Measurements from ENCODE around the gene PRC1.
"Not testable (repeated sequence)": the region's sequence is repeated elsewhere in the genome, so short reads cannot be mapped to it uniquely, and the experiment has no call there.

The PRC1 gene

DNA sequence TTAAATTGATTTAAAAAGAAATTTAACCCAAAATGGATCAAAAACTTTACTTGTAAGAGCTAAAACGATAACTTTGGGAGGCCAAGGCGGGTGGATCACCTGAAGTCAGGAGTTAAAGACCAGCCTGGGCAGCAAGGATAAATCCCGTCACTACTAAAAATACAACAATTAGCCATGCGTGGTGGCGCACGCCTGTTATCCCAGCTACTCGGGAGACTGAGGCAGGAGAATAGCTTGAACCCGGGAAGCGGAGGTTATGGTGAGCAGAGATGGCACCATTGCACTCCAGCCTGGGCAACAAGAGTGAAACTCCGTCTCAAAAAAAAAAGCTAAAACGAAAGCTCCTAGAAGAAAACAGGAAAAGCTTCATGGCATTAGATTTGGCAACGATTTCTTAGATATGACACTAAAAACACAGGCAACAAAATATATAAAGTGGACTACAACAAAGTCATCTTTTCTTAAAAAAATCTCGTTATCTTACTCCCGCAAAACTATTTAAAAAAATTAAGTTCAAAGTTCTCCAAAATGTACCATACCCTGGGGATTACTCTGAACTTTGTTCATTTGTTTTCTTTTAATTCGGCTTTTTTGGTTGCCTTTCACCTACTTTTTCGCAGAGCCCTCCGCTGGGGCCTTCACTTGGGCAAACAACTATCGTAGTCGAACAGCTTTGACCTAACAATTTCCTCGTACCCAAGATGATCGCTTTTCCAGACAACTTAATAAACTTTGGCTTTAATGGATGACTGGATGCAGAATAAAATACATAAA is 64.9 kb downstream of the PRC1 start:
- TF ChIP-seq GATA1 (IDR thresholded peaks at IDR 0.05; ENCODE audit: low read depth, low read length) (no peak), POLR2A (IDR thresholded peaks at IDR 0.05; ENCODE audit: low read length) (no peak)
- DNase-seq = no peak

- not testable (repeated sequence) for DNase-seq
These were observed 66.2 kb downstream of the PRC1 start for GRCh38 chr15:90928106-90928505.

- DNase-seq = not testable (repeated sequence)
These were observed 67.6 kb downstream of the PRC1 start for GRCh38 chr15:90926766-90927165.

GRCh38 chr15:90924375-90924774 is 70.0 kb downstream of the PRC1 start:
- TF ChIP-seq GATA1 (IDR thresholded peaks at IDR 0.05; ENCODE audit: low read depth, low read length) (no peak), POLR2A (IDR thresholded peaks at IDR 0.05; ENCODE audit: low read length) (no peak)
- no peak for DNase-seq

DNA sequence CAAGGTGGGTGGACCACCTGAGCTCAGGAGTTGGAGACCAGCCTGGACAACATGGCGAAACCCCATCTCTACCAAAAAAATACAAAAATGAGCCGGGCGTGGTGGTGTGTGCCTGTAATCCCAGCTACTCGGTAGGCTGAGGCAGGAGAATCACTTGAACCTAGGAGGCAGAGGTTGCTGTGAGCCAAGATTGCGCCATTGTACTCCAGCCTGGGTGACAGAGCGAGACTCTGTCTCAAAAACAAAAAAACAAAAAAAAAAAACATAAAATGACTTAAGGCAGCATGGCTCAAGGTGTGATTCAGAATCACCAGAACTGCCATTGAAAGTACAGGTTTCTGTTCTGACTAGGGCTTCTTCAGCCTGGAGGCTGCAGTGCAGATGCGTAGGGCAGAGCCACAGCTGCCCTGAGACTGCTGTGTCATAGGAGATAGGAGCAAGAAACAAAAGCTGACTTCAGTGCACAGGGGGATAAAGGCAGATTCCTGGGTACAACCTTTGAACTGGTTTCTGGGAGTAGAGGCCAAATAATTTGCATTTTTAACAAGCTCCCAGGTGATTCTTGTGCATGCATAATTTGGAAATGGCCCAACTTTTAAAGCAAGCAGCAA is 71.5 kb downstream of the PRC1 start:
- DNase-seq = peak; percentile 59 to 64
- peak; percentile 32 for TF ChIP-seq POLR2A (IDR thresholded peaks at IDR 0.05; ENCODE audit: low read length)

DNA sequence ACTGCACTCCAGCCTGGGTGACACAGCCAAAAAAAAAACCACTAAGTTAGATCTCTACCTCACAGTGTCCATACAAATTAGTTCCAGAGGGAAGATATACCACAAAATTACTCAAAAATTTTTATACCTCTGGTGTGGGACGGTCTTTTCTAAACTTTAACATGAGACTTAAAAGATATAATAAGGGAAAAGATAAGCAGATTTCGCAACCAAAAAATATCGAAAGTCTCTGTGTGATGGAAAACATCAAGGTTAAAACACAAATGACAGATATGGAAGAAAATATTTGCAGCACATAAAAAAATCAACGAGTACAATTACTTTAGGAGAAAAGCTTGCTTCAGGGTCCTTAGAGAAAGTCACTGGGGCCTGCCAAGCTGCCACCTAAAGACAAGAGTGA is 72.4 kb downstream of the PRC1 start:
- DNase-seq = no peak
- TF ChIP-seq GATA1 (IDR thresholded peaks at IDR 0.05; ENCODE audit: low read depth, low read length) (no peak), POLR2A (IDR thresholded peaks at IDR 0.05; ENCODE audit: low read length) (no peak)

DNA sequence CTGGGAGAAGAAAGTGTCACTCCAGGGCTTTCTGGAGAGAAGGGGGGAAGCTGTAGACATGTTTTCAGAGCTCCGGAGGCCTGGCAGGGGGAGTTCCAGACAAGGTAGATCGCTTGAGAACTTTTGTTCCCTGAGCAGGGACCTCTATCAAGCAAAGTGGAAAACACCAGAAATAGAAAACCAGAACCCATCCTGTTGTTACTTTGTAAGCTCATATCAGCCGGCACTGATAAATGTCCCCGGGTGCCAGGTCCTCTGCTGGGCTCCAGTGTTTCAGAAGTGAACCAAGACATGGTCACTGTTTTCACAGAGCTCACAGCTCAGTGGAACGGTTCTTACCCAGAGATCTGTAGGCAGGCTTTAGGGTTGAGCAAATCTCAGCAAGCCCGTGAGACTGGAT is 75.5 kb downstream of the PRC1 start:
- DNase-seq = no peak
- TF ChIP-seq POLR2A (IDR thresholded peaks at IDR 0.05; ENCODE audit: low read length) (no peak), GATA1 (IDR thresholded peaks at IDR 0.05; ENCODE audit: low read depth, low read length) (no peak)

GRCh38 chr15:90918034-90918788 is 76.1 kb downstream of the PRC1 start:
- DNase-seq = no peak

GRCh38 chr15:90917569-90917968 is 76.8 kb downstream of the PRC1 start:
- TF ChIP-seq GATA1 (IDR thresholded peaks at IDR 0.05; ENCODE audit: low read depth, low read length) = no peak
- peak; percentile 22 for TF ChIP-seq POLR2A (IDR thresholded peaks at IDR 0.05; ENCODE audit: low read length)
- no peak for DNase-seq

More at GRCh38 chr15:90918034-90918788, 76.1 kb downstream of the PRC1 start:
- TF ChIP-seq POLR2A (IDR thresholded peaks at IDR 0.05; ENCODE audit: low read length) = no peak
- no peak for TF ChIP-seq GATA1 (IDR thresholded peaks at IDR 0.05; ENCODE audit: low read depth, low read length)

DNA sequence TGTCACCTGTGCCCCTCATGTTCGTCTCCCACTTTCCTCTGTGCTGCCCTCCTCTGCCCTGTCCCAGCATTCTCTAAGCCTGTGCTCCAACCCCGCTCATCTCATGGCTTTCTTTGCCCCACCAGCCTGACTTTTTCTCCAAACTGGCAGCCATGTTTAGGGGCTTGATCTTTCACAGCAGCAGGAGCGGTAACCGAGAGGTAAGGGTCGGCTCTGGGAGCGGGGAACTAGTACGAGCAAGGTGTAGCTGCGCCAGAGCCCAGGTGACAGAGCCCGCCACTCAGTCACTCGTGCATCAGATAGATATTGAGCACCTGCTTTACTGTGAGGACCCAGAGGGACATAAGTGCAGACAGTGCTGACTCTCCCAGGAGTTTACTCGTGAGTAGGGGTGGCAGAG is 77.9 kb downstream of the PRC1 start:
- no peak for TF ChIP-seq GATA1 (IDR thresholded peaks at IDR 0.05; ENCODE audit: low read depth, low read length)
- DNase-seq = no peak
